Fibroblast of lung (primary cell): Measurements from ENCODE around the gene APPL2.

ENCODE experiments used
- CTCF ChIP-seq, 2 donors: IDR thresholded peaks in 1 of 2; conservative IDR thresholded peaks in 1 of 2; 1 replicate in 1 of 2; 2 replicates in 1 of 2; pipeline ENCODE4 v1.5.1; 2011 to 2012; ENCODE audit warnings: low read length in 2 of 2, control low read depth in 1 of 2, inconsistent platforms in 1 of 2, low read depth in 1 of 2, mild to moderate bottlenecking in 1 of 2
- EZH2 ChIP-seq: IDR thresholded peaks from 2 replicates; pipeline ENCODE4 v1.5.1; 2012; ENCODE audit warnings: low read length, control low read depth, mild to moderate bottlenecking; ENCODE audit errors: missing control alignments

DNA sequence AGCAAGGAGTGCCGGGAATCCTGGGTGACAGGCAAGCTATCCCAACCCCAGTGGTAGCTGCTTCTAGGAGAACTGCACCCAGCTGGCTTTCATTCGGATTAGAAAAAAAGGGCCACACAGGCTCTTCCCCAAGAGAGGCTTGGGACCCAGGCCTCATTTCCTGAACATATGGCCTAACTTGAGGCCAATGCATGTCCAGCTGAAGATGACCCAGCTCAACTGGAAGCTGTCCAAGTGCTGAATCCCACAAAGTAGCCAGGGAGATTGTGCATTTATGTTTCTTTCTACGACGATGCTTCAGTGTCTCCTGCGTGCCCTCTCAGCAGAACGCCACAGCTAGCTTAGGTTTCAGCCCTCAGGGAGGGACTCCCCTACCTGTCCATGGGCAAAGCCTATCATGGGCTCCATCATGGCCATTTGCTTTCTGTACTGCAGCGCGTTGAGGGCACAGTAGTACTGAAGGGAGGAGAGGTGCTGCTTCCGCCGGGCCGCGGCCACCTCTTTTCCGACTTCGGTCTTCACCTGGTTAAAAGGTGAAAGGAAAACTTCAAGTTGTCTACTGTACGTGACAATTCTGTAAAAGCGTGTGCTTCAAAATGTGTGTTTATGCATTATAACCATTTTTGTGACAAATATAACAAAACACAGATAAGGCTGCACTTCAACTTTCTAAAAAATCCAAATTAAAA is 29.1 kb downstream of the APPL2 start:
- TF ChIP-seq CTCF (conservative IDR thresholded peaks at IDR 0.05 in 1 of 2, IDR thresholded peaks at IDR 0.05 in 1 of 2; ENCODE audit: low read depth in 1 of 2, low read length in 2 of 2), result no peak
- TF ChIP-seq EZH2, result no peak
